ENCODE data around the gene ANGEL1. TPM values are rescaled to one million over a fixed set of nuclear protein-coding genes. Genes with fewer than 3 reads are reported as not detected.
A peak's percentile ranks its signal among the peaks of the same experiment; 100 is the strongest.

The ANGEL1 gene
- polyA plus RNA-seq, 4 donors: 1.6 to 25.7 (median 5.7) TPM

DNA sequence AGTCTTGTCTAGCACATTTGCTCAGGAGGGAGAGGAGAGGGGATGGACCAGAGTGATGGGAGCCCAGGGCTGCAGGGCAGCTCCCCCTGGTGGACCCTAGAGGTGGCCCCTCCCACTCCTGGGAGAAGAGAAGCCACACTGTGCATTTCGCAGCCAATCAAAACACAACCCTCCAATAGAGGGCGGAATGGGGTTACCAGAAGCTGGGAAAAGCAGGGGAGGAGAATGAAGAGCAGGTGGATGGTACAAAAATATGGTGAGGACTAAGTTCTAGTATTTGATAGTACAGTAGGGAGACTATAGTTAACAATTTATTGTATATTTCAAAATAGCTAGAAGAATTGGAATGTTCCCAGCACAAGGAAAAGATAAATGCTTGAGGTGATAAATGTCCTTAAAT, 27.8 kb downstream of the ANGEL1 start:
- 41 to 68% (median 67%) methylated on average over 2 of the region's 2 CpGs for WGBS, 3 donors
- no peaks in the 10 kb centered on the region for H3K27me3 ChIP-seq (ENCODE audit: control insufficient read depth in 3 of 3, insufficient read depth in 3 of 3, low read length in 3 of 3)
- no peak for FAIRE-seq

DNA sequence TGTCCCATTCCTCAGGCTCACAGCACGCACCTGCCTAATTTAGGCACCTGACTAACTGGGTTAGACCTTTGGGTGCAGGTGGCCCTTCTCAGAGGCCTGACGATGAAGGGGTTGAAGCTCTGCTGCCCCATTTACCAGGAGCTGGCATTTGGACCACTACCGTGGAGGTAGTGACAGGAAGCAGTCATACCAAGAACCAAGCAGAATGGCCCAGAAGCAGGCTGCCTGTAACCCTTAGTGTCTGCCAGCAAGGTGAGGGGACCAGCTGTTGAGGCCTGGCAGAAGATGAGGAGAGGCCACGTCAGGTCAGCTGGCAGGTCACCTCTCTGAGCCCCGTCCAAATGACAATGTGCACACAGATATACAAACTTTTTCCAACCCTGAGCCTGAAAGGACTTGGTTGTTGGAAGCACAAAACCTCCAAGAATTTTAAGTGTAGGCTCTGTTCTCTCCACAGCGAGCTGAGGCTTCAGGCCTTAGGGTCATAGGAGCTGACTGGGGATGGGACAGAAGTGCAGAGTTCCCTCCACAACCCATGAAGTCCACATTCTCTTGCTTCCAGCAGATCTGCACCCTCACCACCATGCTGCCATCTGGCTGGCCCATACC, 28.3 kb downstream of the ANGEL1 start:
- Histone ChIP-seq H3K9me3 (ENCODE audit: control insufficient read depth in 2 of 2, insufficient read depth in 1 of 2, low read depth in 1 of 2, low read length in 1 of 2) (no peaks in the 10 kb centered on the region), H3K27me3 (ENCODE audit: control insufficient read depth in 3 of 3, insufficient read depth in 3 of 3, low read length in 3 of 3) (no peaks in the 10 kb centered on the region), H3K27ac (ENCODE audit: low read depth in 1 of 3, low read length in 2 of 3) (no peak overlapping the region), H3K4me1 (ENCODE audit: control insufficient read depth in 3 of 3, insufficient read depth in 2 of 3, low read depth in 1 of 3, low read length in 2 of 3) (no peaks in the 10 kb centered on the region), H3K36me3 (ENCODE audit: control insufficient read depth in 3 of 3, insufficient read depth in 2 of 3, low read depth in 1 of 3, low read length in 3 of 3) (peaks cover 0 to 78% (median 5%) of the 10 kb centered on the region in 3 donors), H3K4me3 (ENCODE audit: low read depth in 1 of 3, low read length in 3 of 3) (no peak overlapping the region)
- FAIRE-seq (no peak), DNase-seq (no peak)
- WGBS, 3 donors: 87 to 89% (median 89%) methylated on average over 6 of the region's 6 CpGs

More for the DNA sequence above, 27.8 kb downstream of the ANGEL1 start:
- Histone ChIP-seq H3K4me1 (ENCODE audit: control insufficient read depth in 3 of 3, insufficient read depth in 2 of 3, low read depth in 1 of 3, low read length in 2 of 3) (no peaks in the 10 kb centered on the region), H3K4me3 (ENCODE audit: low read depth in 1 of 3, low read length in 3 of 3) (no peak overlapping the region), H3K9me3 (ENCODE audit: control insufficient read depth in 2 of 2, insufficient read depth in 1 of 2, low read depth in 1 of 2, low read length in 1 of 2) (no peaks in the 10 kb centered on the region), H3K27ac (ENCODE audit: low read depth in 1 of 3, low read length in 2 of 3) (no peak overlapping the region), H3K36me3 (ENCODE audit: control insufficient read depth in 3 of 3, insufficient read depth in 2 of 3, low read depth in 1 of 3, low read length in 3 of 3) (peaks cover 0 to 77% (median 6%) of the 10 kb centered on the region in 3 donors)
- peak; percentile 56 to 77 for DNase-seq

DNA sequence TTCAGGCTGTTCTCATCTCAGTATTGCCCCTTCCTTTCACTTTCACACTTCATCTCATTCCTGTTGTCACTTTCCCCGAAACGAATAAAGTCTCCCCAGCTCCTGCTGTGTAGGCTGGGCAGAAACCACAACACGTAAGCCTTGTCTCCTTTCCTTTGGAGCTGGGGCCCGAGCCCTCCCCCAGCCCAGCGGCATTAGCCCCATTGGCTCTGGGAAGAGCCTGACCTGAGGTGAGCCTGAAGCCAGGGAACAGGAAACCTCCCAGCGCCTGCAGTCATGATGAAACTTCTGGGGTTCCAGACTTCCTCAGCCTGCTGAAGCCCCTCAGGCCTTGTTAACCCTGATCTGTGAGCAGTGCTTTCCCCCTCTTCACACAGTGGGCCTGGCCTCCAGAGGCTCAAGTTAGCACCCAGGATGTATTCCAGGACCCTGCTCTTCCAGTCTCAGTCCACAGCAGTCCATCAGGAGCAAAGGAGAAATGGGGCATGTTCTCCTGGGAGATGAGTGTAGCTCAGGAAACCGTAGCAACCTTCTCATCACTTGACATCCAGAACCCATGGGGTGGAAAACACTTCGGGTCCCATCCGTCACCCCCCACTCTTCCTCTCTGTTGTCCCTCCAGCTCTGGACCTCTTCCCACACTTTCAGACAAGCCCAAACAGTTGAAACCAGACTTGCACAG, 29.7 kb downstream of the ANGEL1 start:
- H3K27me3 ChIP-seq (ENCODE audit: control insufficient read depth in 3 of 3, insufficient read depth in 3 of 3, low read length in 3 of 3): no peaks in the 10 kb centered on the region
- H3K9me3 ChIP-seq (ENCODE audit: control insufficient read depth in 2 of 2, insufficient read depth in 1 of 2, low read depth in 1 of 2, low read length in 1 of 2): no peaks in the 10 kb centered on the region
- WGBS, 3 donors: 35 to 42% (median 40%) methylated on average over 9 of the region's 9 CpGs
- H3K4me3 ChIP-seq (ENCODE audit: low read depth in 1 of 3, low read length in 3 of 3): no peak overlapping the region
- DNase-seq (peak in 1 of 2 donors; percentile 31), FAIRE-seq (no peak)
- peaks cover 0 to 75% (median 0%) of the 10 kb centered on the region in 3 donors for H3K36me3 ChIP-seq (ENCODE audit: control insufficient read depth in 3 of 3, insufficient read depth in 2 of 3, low read depth in 1 of 3, low read length in 3 of 3)
- peak overlapping the region in 1 of 3 donors; percentile 28 for H3K27ac ChIP-seq (ENCODE audit: low read depth in 1 of 3, low read length in 2 of 3)
- H3K4me1 ChIP-seq (ENCODE audit: control insufficient read depth in 3 of 3, insufficient read depth in 2 of 3, low read depth in 1 of 3, low read length in 2 of 3): no peaks in the 10 kb centered on the region

DNA sequence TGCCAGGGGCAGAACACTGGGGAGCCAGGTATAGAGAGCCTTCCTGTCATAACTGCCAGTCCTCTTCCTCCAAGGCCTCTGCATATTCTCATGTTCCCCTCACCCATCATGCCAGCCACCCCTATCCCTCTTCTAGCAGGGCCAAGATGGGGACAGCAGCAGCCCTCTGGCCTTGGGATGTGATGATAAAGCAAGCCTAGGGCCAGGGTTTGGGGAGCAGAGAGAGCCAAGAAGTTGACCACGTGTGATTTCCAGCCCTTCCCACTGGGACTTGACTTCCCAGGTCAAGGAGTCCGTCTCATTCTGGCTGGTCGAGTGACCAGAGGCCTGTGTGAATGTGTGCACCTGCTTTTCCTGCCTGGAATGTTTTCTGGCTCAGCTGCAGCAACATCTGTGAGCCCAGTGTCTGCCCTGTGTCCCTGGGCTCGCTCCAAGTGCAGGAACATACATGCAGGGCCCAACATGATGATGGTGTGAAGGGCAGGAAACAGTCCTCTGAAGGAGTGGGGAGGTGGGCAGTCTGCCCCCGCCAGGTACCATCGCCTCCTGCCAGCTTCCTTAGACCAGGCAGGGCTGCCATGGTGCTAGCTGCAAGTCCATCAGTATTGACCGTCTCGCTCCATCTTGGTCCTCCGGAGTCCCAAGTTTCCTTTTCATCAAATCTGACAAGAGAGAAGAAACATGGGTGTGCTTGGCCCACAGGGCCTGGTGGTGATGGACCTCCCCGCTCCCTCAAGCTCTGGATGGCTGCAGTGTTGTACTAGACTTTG, 30.4 kb downstream of the ANGEL1 start:
- H3K36me3 ChIP-seq (ENCODE audit: control insufficient read depth in 3 of 3, insufficient read depth in 2 of 3, low read depth in 1 of 3, low read length in 3 of 3): peaks cover 0 to 73% (median 0%) of the 10 kb centered on the region in 3 donors
- H3K4me3 ChIP-seq (ENCODE audit: low read depth in 1 of 3, low read length in 3 of 3): no peak overlapping the region
- DNase-seq (no peak), FAIRE-seq (no peak)
- no peaks in the 10 kb centered on the region for H3K9me3 ChIP-seq (ENCODE audit: control insufficient read depth in 2 of 2, insufficient read depth in 1 of 2, low read depth in 1 of 2, low read length in 1 of 2)
- H3K27me3 ChIP-seq (ENCODE audit: control insufficient read depth in 3 of 3, insufficient read depth in 3 of 3, low read length in 3 of 3): no peaks in the 10 kb centered on the region
- no peaks in the 10 kb centered on the region for H3K4me1 ChIP-seq (ENCODE audit: control insufficient read depth in 3 of 3, insufficient read depth in 2 of 3, low read depth in 1 of 3, low read length in 2 of 3)
- WGBS, 3 donors: 71 to 81% (median 74%) methylated on average over 10 of the region's 10 CpGs
- H3K27ac ChIP-seq (ENCODE audit: low read depth in 1 of 3, low read length in 2 of 3): peak overlapping the region in 1 of 3 donors; percentile 28

DNA sequence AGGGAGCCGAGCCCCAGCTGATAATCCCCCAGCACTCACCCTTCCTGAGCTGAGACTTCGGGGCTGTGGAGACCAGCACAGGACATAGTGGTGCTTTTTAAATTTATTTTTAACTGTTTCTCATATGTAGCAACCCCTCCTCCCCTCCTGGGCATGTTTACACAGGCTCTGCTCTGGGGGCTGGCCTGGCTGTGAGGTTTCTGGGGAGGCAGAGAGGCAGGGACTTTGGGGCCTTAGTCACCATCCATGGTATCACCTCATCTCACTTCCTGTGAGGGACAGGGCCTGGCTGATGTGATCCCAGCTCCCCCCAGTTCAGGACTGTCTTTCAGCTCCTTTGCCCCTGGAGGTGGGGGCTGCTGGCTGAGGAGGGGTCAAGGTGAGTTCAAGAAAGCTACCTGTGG, 31.0 kb downstream of the ANGEL1 start:
- peaks cover 0 to under 1% (median 0%) of the 10 kb centered on the region in 3 donors for H3K4me1 ChIP-seq (ENCODE audit: control insufficient read depth in 3 of 3, insufficient read depth in 2 of 3, low read depth in 1 of 3, low read length in 2 of 3)
- H3K27me3 ChIP-seq (ENCODE audit: control insufficient read depth in 3 of 3, insufficient read depth in 3 of 3, low read length in 3 of 3): no peaks in the 10 kb centered on the region
- DNase-seq: no peak
- FAIRE-seq: no peak
- H3K27ac ChIP-seq (ENCODE audit: low read depth in 1 of 3, low read length in 2 of 3): no peak overlapping the region
- no peak overlapping the region for H3K4me3 ChIP-seq (ENCODE audit: low read depth in 1 of 3, low read length in 3 of 3)
- 81 to 86% (median 81%) methylated on average over 2 of the region's 2 CpGs for WGBS, 3 donors
- H3K9me3 ChIP-seq (ENCODE audit: control insufficient read depth in 2 of 2, insufficient read depth in 1 of 2, low read depth in 1 of 2, low read length in 1 of 2): no peaks in the 10 kb centered on the region
- H3K36me3 ChIP-seq (ENCODE audit: control insufficient read depth in 3 of 3, insufficient read depth in 2 of 3, low read depth in 1 of 3, low read length in 3 of 3): peaks cover 0 to 74% (median 0%) of the 10 kb centered on the region in 3 donors

DNA sequence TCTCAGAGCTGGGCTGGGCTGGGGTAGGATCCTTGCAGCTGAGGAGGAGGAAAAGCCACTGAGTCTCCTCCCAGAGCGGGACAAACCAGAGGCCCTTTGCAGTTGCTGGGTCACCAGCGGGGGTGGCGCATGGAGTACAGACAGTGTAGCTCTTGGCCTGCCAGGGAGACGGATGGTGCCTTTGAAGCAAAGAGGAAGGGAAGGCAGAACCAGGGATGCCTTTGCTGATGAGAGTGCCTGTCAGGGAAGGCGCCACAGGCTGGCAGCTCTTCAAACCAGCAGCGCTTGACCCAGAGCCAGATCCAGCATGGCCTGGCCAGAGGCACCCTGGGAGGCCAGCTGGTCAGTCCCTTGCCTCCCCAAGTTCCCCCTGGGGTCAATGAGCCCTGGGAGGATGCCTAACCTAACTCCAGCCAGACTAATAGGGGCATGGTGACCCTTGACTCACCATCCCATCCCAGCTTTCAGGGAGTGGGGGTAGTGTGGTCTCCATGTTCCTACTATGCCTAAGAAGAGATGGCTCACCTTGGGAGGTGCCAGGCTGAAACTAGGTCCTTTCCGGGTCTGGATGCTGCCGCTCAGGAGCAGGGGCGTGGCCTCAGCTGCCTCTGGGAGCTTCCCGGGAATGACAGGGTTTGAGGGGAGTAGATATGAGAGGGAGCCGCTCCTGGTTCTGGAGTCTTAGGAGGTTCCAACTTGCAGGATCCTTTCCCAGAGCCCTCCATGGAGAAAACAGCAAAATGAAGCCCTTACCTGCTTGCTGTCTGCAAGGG, 31.6 kb downstream of the ANGEL1 start:
- DNase-seq (no peak), FAIRE-seq (no peak)
- Histone ChIP-seq H3K36me3 (ENCODE audit: control insufficient read depth in 3 of 3, insufficient read depth in 2 of 3, low read depth in 1 of 3, low read length in 3 of 3) (peaks cover 0 to 70% (median 0%) of the 10 kb centered on the region in 3 donors), H3K27ac (ENCODE audit: low read depth in 1 of 3, low read length in 2 of 3) (no peak overlapping the region), H3K9me3 (ENCODE audit: control insufficient read depth in 2 of 2, insufficient read depth in 1 of 2, low read depth in 1 of 2, low read length in 1 of 2) (no peaks in the 10 kb centered on the region), H3K4me3 (ENCODE audit: low read depth in 1 of 3, low read length in 3 of 3) (no peak overlapping the region), H3K4me1 (ENCODE audit: control insufficient read depth in 3 of 3, insufficient read depth in 2 of 3, low read depth in 1 of 3, low read length in 2 of 3) (peaks cover 0 to 5% (median 0%) of the 10 kb centered on the region in 3 donors), H3K27me3 (ENCODE audit: control insufficient read depth in 3 of 3, insufficient read depth in 3 of 3, low read length in 3 of 3) (no peaks in the 10 kb centered on the region)
- 80 to 92% (median 87%) methylated on average over 11 of the region's 11 CpGs for WGBS, 3 donors

DNA sequence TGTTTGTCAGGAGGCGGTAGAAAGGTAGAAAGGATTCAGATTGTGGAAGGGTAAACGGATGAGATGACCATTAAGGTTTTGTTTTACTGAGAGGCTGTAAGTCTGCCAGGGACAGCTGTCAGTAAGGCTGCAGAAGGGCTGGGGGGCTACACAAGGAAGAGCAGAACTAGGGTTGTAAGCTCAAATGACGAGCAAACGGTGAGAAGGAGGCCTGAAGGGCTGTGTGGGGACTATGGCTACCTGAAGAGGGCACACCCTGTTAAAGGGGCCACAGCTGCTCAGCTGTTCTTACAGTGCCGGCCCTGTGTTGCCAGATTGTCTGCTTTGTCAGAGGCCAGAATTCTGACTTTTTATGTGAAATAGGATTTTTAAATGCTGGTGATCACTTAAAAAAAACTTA, 32.3 kb downstream of the ANGEL1 start:
- WGBS, 3 donors: 63 to 70% (median 66%) methylated on average over 5 of the region's 5 CpGs
- H3K27ac ChIP-seq (ENCODE audit: low read depth in 1 of 3, low read length in 2 of 3): no peak overlapping the region
- no peak for FAIRE-seq
- no peaks in the 10 kb centered on the region for H3K27me3 ChIP-seq (ENCODE audit: control insufficient read depth in 3 of 3, insufficient read depth in 3 of 3, low read length in 3 of 3)
- H3K36me3 ChIP-seq (ENCODE audit: control insufficient read depth in 3 of 3, insufficient read depth in 2 of 3, low read depth in 1 of 3, low read length in 3 of 3): peaks cover 0 to 75% (median 0%) of the 10 kb centered on the region in 3 donors
- H3K9me3 ChIP-seq (ENCODE audit: control insufficient read depth in 2 of 2, insufficient read depth in 1 of 2, low read depth in 1 of 2, low read length in 1 of 2): no peaks in the 10 kb centered on the region
- H3K4me3 ChIP-seq (ENCODE audit: low read depth in 1 of 3, low read length in 3 of 3): no peak overlapping the region
- DNase-seq: no peak
- peaks cover 0 to 5% (median 0%) of the 10 kb centered on the region in 3 donors for H3K4me1 ChIP-seq (ENCODE audit: control insufficient read depth in 3 of 3, insufficient read depth in 2 of 3, low read depth in 1 of 3, low read length in 2 of 3)

DNA sequence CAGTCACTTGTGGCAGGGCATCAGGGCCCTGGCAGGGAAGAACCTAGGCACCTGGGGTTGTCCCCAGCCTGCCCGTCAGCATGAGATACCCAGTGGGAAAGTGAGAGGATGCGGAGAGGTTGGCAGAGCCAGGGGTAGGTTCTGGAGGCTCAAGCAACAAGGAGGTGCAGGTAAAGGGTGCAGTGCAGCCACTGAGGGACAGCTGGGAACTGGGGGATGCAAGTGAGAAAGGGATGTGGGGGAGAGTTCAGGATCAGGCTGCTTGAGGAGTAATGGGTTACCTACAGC, 32.7 kb downstream of the ANGEL1 start:
- Histone ChIP-seq H3K27ac (ENCODE audit: low read depth in 1 of 3, low read length in 2 of 3) (no peak overlapping the region), H3K36me3 (ENCODE audit: control insufficient read depth in 3 of 3, insufficient read depth in 2 of 3, low read depth in 1 of 3, low read length in 3 of 3) (peaks cover 0 to 78% (median 0%) of the 10 kb centered on the region in 3 donors), H3K9me3 (ENCODE audit: control insufficient read depth in 2 of 2, insufficient read depth in 1 of 2, low read depth in 1 of 2, low read length in 1 of 2) (no peaks in the 10 kb centered on the region), H3K27me3 (ENCODE audit: control insufficient read depth in 3 of 3, insufficient read depth in 3 of 3, low read length in 3 of 3) (no peaks in the 10 kb centered on the region), H3K4me1 (ENCODE audit: control insufficient read depth in 3 of 3, insufficient read depth in 2 of 3, low read depth in 1 of 3, low read length in 2 of 3) (peaks cover 0 to 5% (median 0%) of the 10 kb centered on the region in 3 donors), H3K4me3 (ENCODE audit: low read depth in 1 of 3, low read length in 3 of 3) (no peak overlapping the region)
- no peak for FAIRE-seq
- DNase-seq: no peak
- 96 to 97% (median 96%) methylated on average over 2 of the region's 2 CpGs for WGBS, 3 donors

All from small intestine (tissue), 7 donors.